GM12878 (cell line): ENCODE results near the gene EDN2. TPM values are rescaled to one million over a fixed set of nuclear protein-coding genes. Genes with fewer than 3 reads are reported as not detected.

Experiments
- ATAC-seq: fragments of 200-7000 bp; cut with Tn5 transposase; 3 replicates; pipeline ENCODE4 v1.9.1; 2020; ENCODE audit warnings: mild to moderate bottlenecking, moderate library complexity
- BruUV-seq: library from RNA; stranded (reverse); fragments of 400-500 nt; replicated peaks from 2 replicates; lab custom pipeline; 2021; lab: Mats Ljungman, UMichigan
- CTCF ChIA-PET: fragments of 300-600 bp; sonication (Branson Sonifier 250); formaldehyde crosslinking; extraction: SDS; loops from one replicate; lab custom pipeline; 2021; ENCODE audit warnings: inconsistent platforms; lab: Yijun Ruan, JAX
- POLR2A ChIA-PET: fragments of 350-600 bp; formaldehyde crosslinking; extraction: SDS; loops from one replicate; lab custom pipeline; 2021; ENCODE audit warnings: inconsistent platforms; lab: Charles Lee
- RAD21 ChIA-PET: fragments of 300-600 bp; sonication (Branson Sonifier 250); formaldehyde crosslinking; loops from one replicate; lab custom pipeline; 2023; ENCODE audit warnings: antibody characterized with exemption; ENCODE audit not compliant: unreplicated experiment; lab: Charles Lee
- SMC1A ChIA-PET: fragments of 300-600 bp; sonication (Branson Sonifier 250); formaldehyde crosslinking; loops from one replicate; lab custom pipeline; 2023; ENCODE audit not compliant: unreplicated experiment, uncharacterized antibody; lab: Charles Lee
- DNase-seq: peaks from one replicate; pipeline ENCODE4 v3.0.0-alpha.2; 2011; ENCODE audit warnings: low read depth, low spot score
- FAIRE-seq: peaks from 3 replicates; lab custom pipeline; 2011; peaks lifted over from hg19 to GRCh38; lab: Jason Lieb, UNC
- H2AFZ ChIP-seq: 2 replicates; pipeline ENCODE4 v1.6.0; 2011; ENCODE audit warnings: low read depth, low read length, control low read depth; ENCODE audit not compliant: control insufficient read depth
- H3K27ac ChIP-seq: 2 replicates; pipeline ENCODE4 v1.5.1; 2011; ENCODE audit warnings: control low read depth; ENCODE audit not compliant: control insufficient read depth, insufficient read depth
- H3K27me3 ChIP-seq, 2 experiments: replicated peaks in 1 of 2; 2 replicates each; pipeline versions ENCODE4 v1.6.0 to v1.6.1; 2011; ENCODE audit warnings: low read length in 1 of 2; ENCODE audit not compliant: control insufficient read depth in 2 of 2, insufficient read depth in 2 of 2
- H3K36me3 ChIP-seq, 2 experiments: 2 replicates each; pipeline ENCODE4 v1.5.1; 2011; ENCODE audit warnings: low read length in 1 of 2; ENCODE audit not compliant: control insufficient read depth in 2 of 2, insufficient read depth in 2 of 2
- H3K4me1 ChIP-seq: 2 replicates; pipeline ENCODE4 v1.6.1; 2011; ENCODE audit warnings: mild to moderate bottlenecking, low read length, moderate library complexity, mixed read lengths; ENCODE audit not compliant: control insufficient read depth, insufficient read depth
- H3K4me2 ChIP-seq: 2 replicates; pipeline ENCODE4 v1.6.0; 2011; ENCODE audit warnings: control low read depth; ENCODE audit not compliant: control insufficient read depth, insufficient read depth
- H3K4me3 ChIP-seq: fragments of 200-600 bp; sonication (generic); 2 replicates; pipeline ENCODE4 v1.5.1; 2016
- H3K79me2 ChIP-seq: 2 replicates; pipeline ENCODE4 v1.6.0; 2011; ENCODE audit warnings: low read length; ENCODE audit not compliant: control insufficient read depth, insufficient read depth
- H3K9ac ChIP-seq: 2 replicates; pipeline ENCODE4 v1.8.0; 2011; ENCODE audit warnings: low read length, control low read depth, mixed read lengths; ENCODE audit not compliant: control insufficient read depth, insufficient read depth
- H3K9me3 ChIP-seq: replicated peaks from 3 replicates; pipeline ENCODE4 v1.5.1; 2011; ENCODE audit warnings: mild to moderate bottlenecking, low read length; ENCODE audit not compliant: control insufficient read depth, insufficient read depth
- H4K20me1 ChIP-seq: 2 replicates; pipeline ENCODE4 v1.6.0; 2011; ENCODE audit not compliant: control insufficient read depth, insufficient read depth
- DPF2 ChIP-seq: fragments of 450-650 bp; IDR thresholded peaks from 2 replicates; pipeline ENCODE4 v1.6.1; 2017; ENCODE audit warnings: mild to moderate bottlenecking
- EED ChIP-seq: sonication (generic); IDR thresholded peaks from 2 replicates; pipeline ENCODE4 v1.6.1; 2016; ENCODE audit warnings: antibody characterized with exemption, low read depth
- EP300 ChIP-seq, 2 experiments: fragments of 150-350 bp in 1 of 2; IDR thresholded peaks; 2 replicates each; pipeline ENCODE4 v1.6.1; 2011 to 2012; ENCODE audit warnings: low read depth in 2 of 2, low read length in 2 of 2, borderline replicate concordance in 1 of 2, improper control_type of control experiment in 1 of 2, inconsistent platforms in 1 of 2; ENCODE audit not compliant: control insufficient read depth in 1 of 2
- FOXM1 ChIP-seq: IDR thresholded peaks from 2 replicates; pipeline ENCODE4 v1.6.1; 2012; ENCODE audit warnings: low read depth, mild to moderate bottlenecking, inconsistent platforms, low read length, moderate library complexity
- HDAC2 ChIP-seq: fragments of 200-600 bp; sonication (generic); IDR thresholded peaks from 2 replicates; pipeline ENCODE4 v1.6.1; 2017
- JUNB ChIP-seq: IDR thresholded peaks from 2 replicates; pipeline ENCODE4 v1.6.1; 2016; ENCODE audit warnings: antibody characterized with exemption, mild to moderate bottlenecking
- JUND ChIP-seq: IDR thresholded peaks from 2 replicates; pipeline ENCODE4 v1.6.1; 2012; ENCODE audit warnings: low read depth, mild to moderate bottlenecking, low read length, improper control_type of control experiment, moderate library complexity
- KDM1A ChIP-seq: fragments of 200-600 bp; sonication (generic); IDR thresholded peaks from 2 replicates; pipeline ENCODE4 v1.6.1; 2016; ENCODE audit warnings: borderline replicate concordance
- MEF2A ChIP-seq: IDR thresholded peaks from 2 replicates; pipeline ENCODE4 v1.6.1; 2011; ENCODE audit warnings: low read depth, mild to moderate bottlenecking, low read length, moderate library complexity; ENCODE audit not compliant: insufficient read depth
- RB1 ChIP-seq: fragments of 450-650 bp; formaldehyde crosslinking; IDR thresholded peaks from 2 replicates; pipeline ENCODE4 v1.6.1; 2017; ENCODE audit warnings: mild to moderate bottlenecking, borderline replicate concordance
- SMAD1 ChIP-seq: fragments of 450-650 bp; IDR thresholded peaks from 2 replicates; pipeline ENCODE4 v1.6.1; 2018; ENCODE audit warnings: mild to moderate bottlenecking, low read depth; ENCODE audit not compliant: partially characterized antibody
- TARDBP ChIP-seq: IDR thresholded peaks from 2 replicates; pipeline ENCODE4 v1.6.1; 2016; ENCODE audit warnings: borderline replicate concordance
- WGBS: methylation state at CpG from one replicate; pipeline ENCODE4 v1.1.6; 2016; ENCODE audit warnings: low lambda C conversion rate; ENCODE audit not compliant: insufficient replicate concordance, insufficient coverage; ENCODE audit errors: missing lambda C conversion rate; 5-methylcytosine and 5-hydroxymethylcytosine counted together
- in situ Hi-C: fragments of 300-500 bp; cut with MboI; formaldehyde crosslinking; loops from 9 replicates; pipeline ENCODE4 v1.14.3; 2018; ENCODE audit warnings: mixed read lengths
- intact Hi-C: fragments of 100-400 bp; cut with micrococcal nuclease; formaldehyde crosslinking; loops from one replicate; pipeline ENCODE4 v1.14.2; 2022; ENCODE audit not compliant: unreplicated experiment
- polyA plus RNA-seq, 11 experiments: library from polyadenylated mRNA; depleted of rRNA in 4 of 11; unstranded in 6 of 11; stranded (reverse) in 5 of 11; fragments of >200 nt; fragmentation: Nextera tagmentation in 4 of 11; fragmentation: Illumina TruSeq in 1 of 11; extraction: Ambion mirVana in 4 of 11; extraction: Trizol in 1 of 11; gene quantifications; 1 replicate in 1 of 11; 2 replicates in 10 of 11; pipeline versions ENCODE4 v1.2.1 to v1.2.3, GENCODE V29; 2011 to 2016; ENCODE audit warnings: inconsistent platforms in 2 of 11, missing spikeins in 2 of 11, low read depth in 1 of 11
- total RNA-seq, 4 experiments: library from RNA; depleted of rRNA in 3 of 4; stranded (reverse); fragments of >200 nt in 3 of 4; fragmentation: Illumina TruSeq in 1 of 4; extraction: Trizol in 1 of 4; gene quantifications; 2 replicates each; pipeline versions ENCODE4 v1.2.1 to v1.2.3, GENCODE V29; 2013 to 2021
- TF ChIP-seq, protein P1 (sequence below): IDR thresholded peaks from 2 replicates; pipeline ENCODE4 v1.6.1; 2011; ENCODE audit warnings: mild to moderate bottlenecking, low read depth, low read length, moderate library complexity; ENCODE audit not compliant: insufficient replicate concordance
- TF ChIP-seq, protein P2 (sequence below): IDR thresholded peaks from 2 replicates; pipeline ENCODE4 v1.6.1; 2012; ENCODE audit warnings: low read depth, low read length, improper control_type of control experiment

Gene EDN2
- total and polyA plus RNA-seq, 10 of the 15 experiments (the other 5 are each of a cell fraction or from before 2014, with no cell fraction given), result 0.11 to 1.5 (median 0.43) TPM; not detected in 1

DNA sequence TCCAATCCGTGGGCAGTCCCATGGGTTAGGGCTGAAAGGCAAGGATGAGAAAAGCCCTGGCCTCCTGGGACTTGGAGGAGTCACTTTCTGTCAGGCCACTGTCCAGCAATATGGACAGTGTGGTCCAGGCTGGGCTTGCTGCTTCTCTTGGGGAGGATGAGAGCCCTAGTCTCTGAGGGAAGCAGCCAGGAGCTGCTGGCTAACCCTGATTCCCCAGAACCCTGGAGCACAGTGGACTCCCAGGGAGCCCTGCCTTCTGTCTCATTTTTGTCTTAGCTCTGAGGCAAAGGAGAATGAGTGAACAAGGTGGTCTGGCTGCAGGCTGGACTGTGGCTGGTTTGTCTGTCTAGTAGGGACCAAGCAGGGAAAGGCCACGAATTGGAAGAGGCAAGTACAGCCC lies 23.8 kb upstream of the EDN2 start:
- intact Hi-C loops, result no loop called here
- no peak for FAIRE-seq
- in situ Hi-C loops, result no loop called here
- no peak overlapping the region for H2AFZ ChIP-seq
- H3K4me3 ChIP-seq, result no peak overlapping the region
- no TSS peak for BruUV-seq
- CTCF ChIA-PET, result interaction anchor here (1.0 to 2.3 kb wide), 6 partner anchors 8 to 69 kb away, joined by 4 to 9 read pairs (median 4); no protein-coding TSS in a partner anchor
- peak; percentile 5; the same call in 2 of the 3 replicates for ATAC-seq
- no peaks in the 10 kb centered on the region for H4K20me1 ChIP-seq
- no peak for DNase-seq
- H3K9me3 ChIP-seq, result no peaks in the 10 kb centered on the region
- SMC1A ChIA-PET, result interaction anchor here (1.0 to 1.4 kb wide), 3 partner anchors 9 to 66 kb away, joined by 4 to 6 read pairs (median 5); no protein-coding TSS in a partner anchor
- H3K4me2 ChIP-seq, result no peak overlapping the region
- no peaks in the 10 kb centered on the region for H3K79me2 ChIP-seq
- no peak overlapping the region for H3K27ac ChIP-seq
- POLR2A ChIA-PET, result interaction anchor here (1.4 kb wide), 2 partner anchors 16 to 20 kb away, joined by 3 read pairs; no protein-coding TSS in a partner anchor
- WGBS, result 47% methylated on average over 1 of the region's 2 CpGs
- H3K36me3 ChIP-seq, result no peaks in the 10 kb centered on the region; a peak in 2 of 4 replicates
- no peaks in the 10 kb centered on the region for H3K27me3 ChIP-seq
- RAD21 ChIA-PET, result interaction anchor here (0.8 to 1.5 kb wide), 3 partner anchors 9 to 18 kb away, joined by 3 read pairs; no protein-coding TSS in a partner anchor
- peaks cover 8% of the 10 kb centered on the region for H3K4me1 ChIP-seq
- no peak overlapping the region for H3K9ac ChIP-seq
- TF ChIP-seq MEF2A, result no peak

DNA sequence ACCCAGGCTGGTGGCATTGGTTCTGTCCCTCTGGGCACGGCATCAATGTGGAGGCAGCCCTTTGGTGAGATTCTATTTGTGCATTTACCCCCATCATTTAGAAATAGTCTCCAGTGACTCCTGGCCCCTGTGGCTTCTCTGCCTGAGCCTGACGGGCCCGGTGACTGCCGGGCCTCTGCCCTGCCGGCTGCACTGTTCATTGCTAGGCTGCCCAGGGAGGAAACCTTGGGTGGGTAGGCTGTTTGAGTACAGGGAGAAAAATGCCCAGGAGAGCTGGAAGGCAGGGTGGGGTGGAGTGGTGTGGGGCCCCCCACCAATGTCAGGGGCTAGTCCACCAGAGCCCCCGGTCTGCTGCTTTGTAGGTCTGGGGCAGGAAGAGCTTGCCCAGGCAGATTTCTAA lies 23.4 kb upstream of the EDN2 start:
- ATAC-seq, result no peak
- Histone ChIP-seq H3K4me3 (no peak overlapping the region), H3K27me3 (no peaks in the 10 kb centered on the region), H3K9me3 (no peaks in the 10 kb centered on the region), H2AFZ (no peak overlapping the region), H3K4me1 (peaks cover 8% of the 10 kb centered on the region), H3K36me3 (no peaks in the 10 kb centered on the region; a peak in 1 of 4 replicates), H3K27ac (no peak overlapping the region), H3K9ac (no peak overlapping the region), H3K4me2 (no peak overlapping the region), H4K20me1 (no peaks in the 10 kb centered on the region), H3K79me2 (no peaks in the 10 kb centered on the region)
- DNase-seq, result no peak
- CTCF ChIA-PET, result interaction anchor here (0.6 to 2.3 kb wide), 7 partner anchors 9 to 70 kb away, joined by 3 to 9 read pairs (median 4); no protein-coding TSS in a partner anchor
- POLR2A ChIA-PET, result interaction anchor here (1.4 kb wide), 2 partner anchors 15 to 20 kb away, joined by 3 read pairs; no protein-coding TSS in a partner anchor
- intact Hi-C loops, result no loop called here
- SMC1A ChIA-PET, result interaction anchor here (1.0 to 1.4 kb wide), 2 partner anchors 9 to 67 kb away, joined by 4 to 6 read pairs; no protein-coding TSS in a partner anchor
- TF ChIP-seq EP300 (IDR thresholded peaks at IDR 0.05; ENCODE audit: borderline replicate concordance in 1 of 2, control insufficient read depth in 1 of 2, low read depth in 2 of 2, low read length in 2 of 2) (no peak), DPF2 (no peak), EED (no peak), HDAC2 (no peak), TARDBP (no peak), SMAD1 (no peak), JUNB (no peak), FOXM1 (no peak), JUND (no peak), RB1 (no peak), KDM1A (no peak)
- TF ChIP-seq, protein P1, sequence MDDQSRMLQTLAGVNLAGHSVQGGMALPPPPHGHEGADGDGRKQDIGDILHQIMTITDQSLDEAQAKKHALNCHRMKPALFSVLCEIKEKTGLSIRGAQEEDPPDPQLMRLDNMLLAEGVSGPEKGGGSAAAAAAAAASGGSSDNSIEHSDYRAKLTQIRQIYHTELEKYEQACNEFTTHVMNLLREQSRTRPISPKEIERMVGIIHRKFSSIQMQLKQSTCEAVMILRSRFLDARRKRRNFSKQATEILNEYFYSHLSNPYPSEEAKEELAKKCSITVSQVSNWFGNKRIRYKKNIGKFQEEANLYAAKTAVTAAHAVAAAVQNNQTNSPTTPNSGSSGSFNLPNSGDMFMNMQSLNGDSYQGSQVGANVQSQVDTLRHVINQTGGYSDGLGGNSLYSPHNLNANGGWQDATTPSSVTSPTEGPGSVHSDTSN, result no peak
- TF ChIP-seq, protein P2, sequence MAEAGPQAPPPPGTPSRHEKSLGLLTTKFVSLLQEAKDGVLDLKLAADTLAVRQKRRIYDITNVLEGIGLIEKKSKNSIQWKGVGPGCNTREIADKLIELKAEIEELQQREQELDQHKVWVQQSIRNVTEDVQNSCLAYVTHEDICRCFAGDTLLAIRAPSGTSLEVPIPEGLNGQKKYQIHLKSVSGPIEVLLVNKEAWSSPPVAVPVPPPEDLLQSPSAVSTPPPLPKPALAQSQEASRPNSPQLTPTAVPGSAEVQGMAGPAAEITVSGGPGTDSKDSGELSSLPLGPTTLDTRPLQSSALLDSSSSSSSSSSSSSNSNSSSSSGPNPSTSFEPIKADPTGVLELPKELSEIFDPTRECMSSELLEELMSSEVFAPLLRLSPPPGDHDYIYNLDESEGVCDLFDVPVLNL, result no peak
- RAD21 ChIA-PET, result interaction anchor here (1.2 to 1.5 kb wide), 2 partner anchors 13 to 17 kb away, joined by 3 read pairs; no protein-coding TSS in a partner anchor
- WGBS, result 78% methylated on average over 6 of the region's 6 CpGs
- in situ Hi-C loops, result no loop called here
- no TSS peak for BruUV-seq
- FAIRE-seq, result no peak
